CD14-positive monocyte (primary cell): ENCODE data around the gene HEYL. TPM values are rescaled to one million over a fixed set of nuclear protein-coding genes. Genes with fewer than 3 reads are reported as not detected.

ENCODE experiments used
- DNase-seq, 3 donors: peaks; one replicate each; pipeline ENCODE4 v3.0.0-alpha.2; 2011 to 2022
- H2AFZ ChIP-seq: 2 replicates; pipeline ENCODE4 v1.6.0; 2012; ENCODE audit warnings: mild to moderate bottlenecking, low read depth, low read length, inconsistent platforms; ENCODE audit not compliant: insufficient read depth, poor library complexity, severe bottlenecking
- H3K27ac ChIP-seq, 2 donors: 1 replicate in 1 of 2; 2 replicates in 1 of 2; pipeline ENCODE4 v1.5.1; 2012 to 2013; ENCODE audit warnings: low read length in 2 of 2, control low read depth in 1 of 2, inconsistent platforms in 1 of 2, low read depth in 1 of 2, mild to moderate bottlenecking in 1 of 2
- H3K27me3 ChIP-seq, 2 donors: one replicate each; pipeline versions ENCODE4 v1.6.0 to v1.6.1; 2011 to 2013; ENCODE audit warnings: low read length in 2 of 2; ENCODE audit not compliant: control insufficient read depth in 2 of 2, insufficient read depth in 2 of 2
- H3K36me3 ChIP-seq, 2 donors: replicated peaks in 1 of 2; 1 replicate in 1 of 2; 2 replicates in 1 of 2; pipeline versions ENCODE4 v1.5.1 to v1.6.1; 2012 to 2013; ENCODE audit warnings: low read length in 2 of 2, control low read depth in 1 of 2, inconsistent platforms in 1 of 2, mild to moderate bottlenecking in 1 of 2; ENCODE audit not compliant: insufficient read depth in 2 of 2, control insufficient read depth in 1 of 2
- H3K4me1 ChIP-seq, 2 donors: 1 replicate in 1 of 2; 2 replicates in 1 of 2; pipeline versions ENCODE4 v1.5.1 to v1.6.1; 2012 to 2013; ENCODE audit warnings: low read length in 2 of 2, control low read depth in 1 of 2, inconsistent platforms in 1 of 2, mild to moderate bottlenecking in 1 of 2, moderate library complexity in 1 of 2; ENCODE audit not compliant: insufficient read depth in 2 of 2, control insufficient read depth in 1 of 2
- H3K4me2 ChIP-seq: replicated peaks from 2 replicates; pipeline ENCODE3; 2012; ENCODE audit warnings: low read length, moderate library complexity, mild to moderate bottlenecking; ENCODE audit not compliant: poor library complexity, severe bottlenecking; ENCODE audit errors: extremely low read depth
- H3K4me3 ChIP-seq, 3 experiments: fragments of 200-600 bp in 1 of 3; sonication (generic) in 1 of 3; replicated peaks in 1 of 3; 1 replicate in 2 of 3; 2 replicates in 1 of 3; pipeline ENCODE4 v1.5.1; 2011 to 2013; ENCODE audit warnings: low read length in 3 of 3, mild to moderate bottlenecking in 3 of 3, control low read depth in 2 of 3, low read depth in 2 of 3, inconsistent platforms in 1 of 3, moderate library complexity in 1 of 3
- H3K79me2 ChIP-seq: 2 replicates; pipeline ENCODE4 v1.6.0; 2012; ENCODE audit warnings: mild to moderate bottlenecking, control low read depth, inconsistent platforms, low read length, moderate library complexity; ENCODE audit not compliant: insufficient read depth
- H3K9ac ChIP-seq: 2 replicates; pipeline ENCODE4 v1.6.0; 2017; ENCODE audit warnings: low read length, mild to moderate bottlenecking; ENCODE audit not compliant: insufficient read depth, poor library complexity, severe bottlenecking
- H3K9me3 ChIP-seq, 2 donors: replicated peaks in 1 of 2; 1 replicate in 1 of 2; 2 replicates in 1 of 2; pipeline versions ENCODE4 v1.5.1 to v1.6.1; 2012 to 2013; ENCODE audit warnings: low read length in 2 of 2, control low read depth in 1 of 2; ENCODE audit not compliant: control insufficient read depth in 1 of 2, insufficient read depth in 1 of 2
- H4K20me1 ChIP-seq: 2 replicates; pipeline ENCODE4 v1.6.0; 2012; ENCODE audit warnings: mild to moderate bottlenecking, low read length, control low read depth, moderate library complexity; ENCODE audit not compliant: insufficient read depth
- H3K27ac Mint-ChIP-seq, 7 donors: one replicate each; pipeline ENCODE4 v1.8.0; 2020; ENCODE audit warnings: mild to moderate bottlenecking in 7 of 7, mixed read lengths in 7 of 7, moderate library complexity in 6 of 7, inconsistent platforms in 2 of 7
- H3K27me3 Mint-ChIP-seq, 3 donors: one replicate each; pipeline ENCODE4 v1.8.0; 2021 to 2022; ENCODE audit warnings: low read depth in 3 of 3, mild to moderate bottlenecking in 3 of 3, mixed read lengths in 3 of 3, moderate library complexity in 3 of 3, inconsistent platforms in 1 of 3
- H3K36me3 Mint-ChIP-seq, 2 donors: one replicate each; pipeline ENCODE4 v1.8.0; 2020; ENCODE audit warnings: mixed read lengths in 2 of 2, inconsistent platforms in 1 of 2, mild to moderate bottlenecking in 1 of 2
- H3K4me1 Mint-ChIP-seq: one replicate; pipeline ENCODE4 v1.8.0; 2020; ENCODE audit warnings: mild to moderate bottlenecking, mixed read lengths
- H3K4me3 Mint-ChIP-seq, 2 donors: one replicate each; pipeline ENCODE4 v1.8.0; 2020; ENCODE audit warnings: mild to moderate bottlenecking in 2 of 2, mixed read lengths in 2 of 2, moderate library complexity in 1 of 2
- H3K9me3 Mint-ChIP-seq, 7 donors: one replicate each; pipeline ENCODE4 v1.8.0; 2020 to 2022; ENCODE audit warnings: mixed read lengths in 7 of 7, mild to moderate bottlenecking in 6 of 7, moderate library complexity in 6 of 7, inconsistent platforms in 2 of 7
- CTCF ChIP-seq: fragments of 200-600 bp; IDR thresholded peaks from one replicate; pipeline ENCODE4 v1.8.0; 2022; ENCODE audit warnings: antibody characterized with exemption, mild to moderate bottlenecking
- WGBS: methylation state at CpG from one replicate; pipeline ENCODE4 v1.1.5; 2013; ENCODE audit warnings: missing lambda C conversion rate; ENCODE audit not compliant: insufficient coverage; 5-methylcytosine and 5-hydroxymethylcytosine counted together
- intact Hi-C, 2 donors: fragments of 100-400 bp; cut with micrococcal nuclease; formaldehyde crosslinking; loops; one replicate each; pipeline versions ENCODE4 v1.15.0 to v1.15.1; 2023
- polyA plus RNA-seq, 3 donors: library from polyadenylated mRNA; depleted of rRNA in 1 of 3; unstranded in 2 of 3; stranded (reverse) in 1 of 3; fragments of 300-500 nt in 2 of 3; fragments of >200 nt in 1 of 3; fragmentation: Illumina TruSeq in 2 of 3; gene quantifications; 1 replicate in 2 of 3; 2 replicates in 1 of 3; pipeline ENCODE4 v1.2.3, GENCODE V29; 2012 to 2021

The HEYL gene
- polyA plus RNA-seq, 3 donors, result 0.04 to 0.15 (median 0.15) TPM

DNA sequence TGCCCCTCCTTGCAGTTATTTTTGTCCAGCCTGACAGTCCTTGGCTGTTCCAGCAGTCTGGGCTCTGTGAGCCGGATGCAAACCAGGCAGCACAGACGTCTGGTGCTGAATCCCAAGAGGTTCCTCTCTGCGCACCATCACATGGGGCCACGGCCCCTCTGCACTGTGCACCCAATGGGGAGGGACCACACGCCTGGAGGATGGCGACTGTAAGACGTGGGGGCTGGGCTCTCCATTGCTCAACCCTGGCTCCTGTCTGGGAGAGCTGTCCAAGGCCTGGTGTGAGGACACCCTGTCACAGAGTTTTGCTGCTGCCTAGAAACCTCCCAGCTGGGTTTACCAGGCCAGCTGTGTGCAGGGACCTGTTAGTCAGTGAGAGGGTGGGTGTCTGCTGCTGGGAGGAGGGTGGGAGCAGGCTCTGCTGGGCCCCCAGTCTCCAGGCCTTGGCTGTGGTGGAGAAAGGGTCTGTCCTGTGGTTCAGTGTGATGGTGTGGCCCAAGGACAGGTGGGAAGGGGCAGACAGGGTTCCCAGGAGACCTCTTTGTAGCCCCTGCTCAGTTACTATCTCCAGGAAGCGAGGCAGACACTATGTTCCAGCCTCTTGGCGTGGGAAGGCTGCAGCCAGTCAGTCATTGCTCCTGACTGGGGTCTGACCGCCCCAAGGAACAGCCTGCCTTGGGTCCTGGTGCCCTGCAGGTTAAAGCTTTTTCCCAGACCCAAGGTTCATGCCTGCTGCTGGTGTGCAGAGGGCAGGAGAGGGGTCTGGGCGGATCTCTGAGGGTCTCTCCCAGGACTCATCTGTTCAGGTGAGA, 13.8 kb downstream of the HEYL start:
- Histone ChIP-seq H3K9ac (no peak overlapping the region), H3K36me3 (no peaks in the 10 kb centered on the region), H4K20me1 (no peaks in the 10 kb centered on the region), H3K27me3 (no peaks in the 10 kb centered on the region), H3K4me3 (no peak overlapping the region), H3K27ac (no peak overlapping the region), H3K4me1 (no peaks in the 10 kb centered on the region), H3K9me3 (no peaks in the 10 kb centered on the region), H3K79me2 (no peaks in the 10 kb centered on the region), H3K4me2 (no peak overlapping the region), H2AFZ (no peak overlapping the region)
- DNase-seq, result no peak
- H3K9me3 Mint-ChIP-seq, result peaks cover 0 to 1% (median 0%) of the 10 kb centered on the region in 7 donors
- H3K27ac Mint-ChIP-seq, result no peak overlapping the region
- no peaks in the 10 kb centered on the region for H3K36me3 Mint-ChIP-seq
- WGBS, result 78% methylated on average over 11 of the region's 11 CpGs
- H3K27me3 Mint-ChIP-seq, result peaks cover 0 to 10% (median 3%) of the 10 kb centered on the region in 3 donors
- no peak for TF ChIP-seq CTCF
- no peak overlapping the region for H3K4me3 Mint-ChIP-seq
- intact Hi-C loops, result no loop called here
- H3K4me1 Mint-ChIP-seq, result no peaks in the 10 kb centered on the region

- H3K4me1 ChIP-seq, result no peaks in the 10 kb centered on the region
- H3K9ac ChIP-seq, result no peak overlapping the region
- Mint-ChIP-seq H3K36me3 (no peaks in the 10 kb centered on the region), H3K4me1 (no peaks in the 10 kb centered on the region), H3K4me3 (no peak overlapping the region), H3K27ac (no peak overlapping the region), H3K9me3 (peaks cover 0 to 3% (median 0%) of the 10 kb centered on the region in 7 donors), H3K27me3 (peaks cover 0 to 10% (median 3%) of the 10 kb centered on the region in 3 donors)
- no peak overlapping the region for H3K4me2 ChIP-seq
- H3K27ac ChIP-seq, result no peak overlapping the region
- WGBS, result 87% methylated on average over 6 of the region's 8 CpGs
- H4K20me1 ChIP-seq, result no peaks in the 10 kb centered on the region
- H3K9me3 ChIP-seq, result no peaks in the 10 kb centered on the region
- intact Hi-C loops, result no loop called here
- no peaks in the 10 kb centered on the region for H3K79me2 ChIP-seq
- no peaks in the 10 kb centered on the region for H3K27me3 ChIP-seq
- DNase-seq, result no peak
- H3K36me3 ChIP-seq, result no peaks in the 10 kb centered on the region
- no peak overlapping the region for H3K4me3 ChIP-seq
- H2AFZ ChIP-seq, result no peak overlapping the region
- no peak for TF ChIP-seq CTCF
These were observed 14.4 kb downstream of the HEYL start for GRCh38 chr1:39625009-39625408.
